Heart left ventricle (tissue), 16 donors: ENCODE measurements around the gene SAC3D1. TPM values are rescaled to one million over a fixed set of nuclear protein-coding genes. Genes with fewer than 3 reads are reported as not detected.

ENCODE experiments used
- ATAC-seq, 4 donors: fragments of 200-7000 bp; cut with Tn5 transposase; one replicate each; pipeline ENCODE4 v1.9.1; 2020 to 2022; ENCODE audit warnings: moderate library complexity in 4 of 4, mild to moderate bottlenecking in 3 of 4, moderate number of reproducible peaks in 1 of 4
- DNase-seq, 5 donors: peaks; one replicate each; pipeline ENCODE4 v3.0.0-alpha.2; 2020
- H3K27ac ChIP-seq, 12 donors: fragments of 200-600 bp; sonication (generic) in 4 of 12; one replicate each; pipeline versions ENCODE4 v1.5.0 to v1.8.0; 2016 to 2022; ENCODE audit warnings: mild to moderate bottlenecking in 2 of 12
- H3K27me3 ChIP-seq, 9 donors: fragments of 200-600 bp; sonication (generic) in 2 of 9; one replicate each; pipeline versions ENCODE4 v1.5.1 to v1.8.0; 2016 to 2022; ENCODE audit warnings: mild to moderate bottlenecking in 3 of 9
- H3K36me3 ChIP-seq, 9 donors: fragments of 200-600 bp; sonication (generic) in 2 of 9; one replicate each; pipeline versions ENCODE4 v1.5.0 to v1.8.0; 2018 to 2022; ENCODE audit warnings: mild to moderate bottlenecking in 2 of 9
- H3K4me1 ChIP-seq, 12 donors: fragments of 200-600 bp; sonication (generic) in 4 of 12; one replicate each; pipeline versions ENCODE4 v1.5.0 to v1.8.0; 2016 to 2022; ENCODE audit warnings: mild to moderate bottlenecking in 3 of 12
- H3K4me3 ChIP-seq, 12 donors: fragments of 200-600 bp; sonication (generic) in 4 of 12; one replicate each; pipeline versions ENCODE4 v1.5.0 to v1.8.0; 2017 to 2022; ENCODE audit warnings: mild to moderate bottlenecking in 9 of 12, moderate library complexity in 4 of 12
- H3K9me3 ChIP-seq, 12 donors: fragments of 200-600 bp; sonication (generic) in 4 of 12; one replicate each; pipeline versions ENCODE4 v1.5.0 to v1.8.0; 2016 to 2022; ENCODE audit warnings: mild to moderate bottlenecking in 1 of 12
- POLR2A ChIP-seq, 2 donors: fragments of 450-650 bp; IDR thresholded peaks; one replicate each; pipeline ENCODE4 v1.6.1; 2017; ENCODE audit warnings: antibody characterized with exemption in 2 of 2, mild to moderate bottlenecking in 2 of 2, moderate library complexity in 2 of 2
- WGBS, 4 donors: extraction: QIAGEN DNeasy Blood & Tissue Kit in 2 of 4; methylation state at CpG; one replicate each; pipeline versions ENCODE4 v1.1.5 to v1.1.7; 2013 to 2018; 5-methylcytosine and 5-hydroxymethylcytosine counted together
- intact Hi-C, 10 donors: fragments of 100-400 bp; cut with DNase I; formaldehyde crosslinking; loops; one replicate each; pipeline versions ENCODE4 v1.11.1 to v1.14.2; 2022
- polyA plus RNA-seq, 2 donors: library from polyadenylated mRNA; stranded (reverse); fragments of 200-250 nt; gene quantifications; one replicate each; pipeline ENCODE4 v1.2.3, GENCODE V29; 2013
- total RNA-seq, 9 donors: library from RNA; depleted of rRNA in 2 of 9; stranded (reverse); fragments of >200 nt in 2 of 9; fragmentation: NEBNext Ultra II Directional in 3 of 9; extraction: Animal tissue kit (Norgen Biotek cat#: 25700) in 3 of 9; gene quantifications; one replicate each; pipeline versions ENCODE4 v1.1.0 to v1.2.4, GENCODE V29; 2016 to 2023
- TF ChIP-seq, protein P1 (sequence below), 12 donors: fragments of 200-600 bp; sonication (generic) in 4 of 12; IDR thresholded peaks; one replicate each; pipeline versions ENCODE4 v1.5.0 to v1.8.0; 2018 to 2022; ENCODE audit warnings: antibody characterized with exemption in 12 of 12, mild to moderate bottlenecking in 5 of 12
- donor health status: ischemic (EF 13 %, LVEDD 7.1; RV severe dilation, severe dysfunction).
- donor health status: healthy with polysubstance abuse.
- donor health status: DM: no; HTN: yes; CAD: no.
- donor health status: DM: no; HTN: no; CAD: no.
- donor health status: ischemic (EF 25% LVEDD 6.9; RV normal size, moderate dysfunction).
- donor health status: ischemic (EF 25% LVEDD 5.7; RV mildly dilated, moderate dysfunction).
- donor health status: healthy.
- donor health status: DM: yes; HTN: yes; CAD: no.
- donor health status: ischemic (EF 35%, LVEDD 5.7; RV mildly dilated, moderate dysfunction).
- donor health status: nonischemic (EF 11% LVEDD 7.7; RV severe dilation, severe dysfunction).
- donor health status: DM: yes; HTN: yes; CAD: no.
- donor health status: PGD.
- donor health status: ischemic (EF 29% LVEDD 5.4; RV normal size, mild dysfunction).
- donor health status: nonischemic (EF 23%, LVEDD 6.1; RV moderate dilation, normal function).

The SAC3D1 gene
- total and polyA plus RNA-seq, 11 donors: 4.3 to 14.6 (median 6.2) TPM

GRCh38 chr11:65066315-65066714 is 25.3 kb downstream of the SAC3D1 start:
- intact Hi-C loops: no loop called here
- Histone ChIP-seq H3K27ac (no peak overlapping the region), H3K27me3 (no peaks in the 10 kb centered on the region), H3K4me3 (no peak overlapping the region), H3K36me3 (no peaks in the 10 kb centered on the region), H3K9me3 (no peaks in the 10 kb centered on the region), H3K4me1 (no peaks in the 10 kb centered on the region)
- TF ChIP-seq POLR2A (IDR thresholded peaks at IDR 0.05): no peak
- TF ChIP-seq, protein P1, sequence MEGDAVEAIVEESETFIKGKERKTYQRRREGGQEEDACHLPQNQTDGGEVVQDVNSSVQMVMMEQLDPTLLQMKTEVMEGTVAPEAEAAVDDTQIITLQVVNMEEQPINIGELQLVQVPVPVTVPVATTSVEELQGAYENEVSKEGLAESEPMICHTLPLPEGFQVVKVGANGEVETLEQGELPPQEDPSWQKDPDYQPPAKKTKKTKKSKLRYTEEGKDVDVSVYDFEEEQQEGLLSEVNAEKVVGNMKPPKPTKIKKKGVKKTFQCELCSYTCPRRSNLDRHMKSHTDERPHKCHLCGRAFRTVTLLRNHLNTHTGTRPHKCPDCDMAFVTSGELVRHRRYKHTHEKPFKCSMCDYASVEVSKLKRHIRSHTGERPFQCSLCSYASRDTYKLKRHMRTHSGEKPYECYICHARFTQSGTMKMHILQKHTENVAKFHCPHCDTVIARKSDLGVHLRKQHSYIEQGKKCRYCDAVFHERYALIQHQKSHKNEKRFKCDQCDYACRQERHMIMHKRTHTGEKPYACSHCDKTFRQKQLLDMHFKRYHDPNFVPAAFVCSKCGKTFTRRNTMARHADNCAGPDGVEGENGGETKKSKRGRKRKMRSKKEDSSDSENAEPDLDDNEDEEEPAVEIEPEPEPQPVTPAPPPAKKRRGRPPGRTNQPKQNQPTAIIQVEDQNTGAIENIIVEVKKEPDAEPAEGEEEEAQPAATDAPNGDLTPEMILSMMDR (IDR thresholded peaks at IDR 0.05): no peak
- DNase-seq (no peak), ATAC-seq (no peak)
- whole genome bisulfite sequencing, 4 donors: 72 to 84% (median 74%) methylated on average over 2 to 11 of the region's 11 CpGs

DNA sequence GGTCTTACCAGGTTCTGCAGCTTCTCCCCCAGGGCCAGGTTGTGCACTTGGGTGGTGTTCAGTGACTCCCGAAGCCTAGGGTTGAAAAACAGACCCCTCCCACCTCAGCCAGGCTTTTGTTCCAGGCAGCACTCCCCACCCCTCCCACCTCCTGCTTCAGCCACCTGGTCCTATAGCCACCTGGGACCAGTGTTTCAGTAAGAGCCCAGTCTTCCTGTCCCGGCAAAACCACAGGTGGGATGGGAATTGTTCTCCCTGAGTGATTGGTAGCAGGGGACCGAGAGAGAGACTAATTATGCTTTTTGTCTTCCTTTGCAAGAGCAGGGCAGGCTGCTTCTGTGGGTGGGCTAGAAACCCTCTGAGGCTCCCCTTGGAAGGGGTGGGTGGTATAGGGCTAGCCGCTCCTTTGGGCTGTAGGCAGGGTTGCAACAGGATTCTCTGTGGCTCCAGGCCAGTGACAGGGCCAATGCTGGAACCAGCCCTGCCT is 25.8 kb downstream of the SAC3D1 start:
- ATAC-seq (no peak), DNase-seq (no peak)
- Histone ChIP-seq H3K4me1 (no peaks in the 10 kb centered on the region), H3K27ac (no peak overlapping the region), H3K9me3 (no peaks in the 10 kb centered on the region), H3K4me3 (no peak overlapping the region), H3K27me3 (no peaks in the 10 kb centered on the region), H3K36me3 (no peaks in the 10 kb centered on the region)
- intact Hi-C loops: no loop called here
- no peak for TF ChIP-seq POLR2A (IDR thresholded peaks at IDR 0.05)
- TF ChIP-seq, protein P1 (IDR thresholded peaks at IDR 0.05): no peak
- WGBS, 4 donors: 69 to 86% (median 83%) methylated on average over 3 to 4 of the region's 4 CpGs

GRCh38 chr11:65067446-65067845 is 26.4 kb downstream of the SAC3D1 start:
- H3K36me3 ChIP-seq: no peaks in the 10 kb centered on the region
- DNase-seq (no peak), ATAC-seq (no peak)
- H3K4me3 ChIP-seq: no peak overlapping the region
- 78 to 89% (median 84%) methylated on average over 10 of the region's 10 CpGs for WGBS, 4 donors
- no peaks in the 10 kb centered on the region for H3K27me3 ChIP-seq
- intact Hi-C loops: no loop called here
- H3K9me3 ChIP-seq: no peaks in the 10 kb centered on the region
- no peak overlapping the region for H3K27ac ChIP-seq
- TF ChIP-seq, protein P1 (IDR thresholded peaks at IDR 0.05): no peak
- no peak for TF ChIP-seq POLR2A (IDR thresholded peaks at IDR 0.05)
- no peaks in the 10 kb centered on the region for H3K4me1 ChIP-seq

DNA sequence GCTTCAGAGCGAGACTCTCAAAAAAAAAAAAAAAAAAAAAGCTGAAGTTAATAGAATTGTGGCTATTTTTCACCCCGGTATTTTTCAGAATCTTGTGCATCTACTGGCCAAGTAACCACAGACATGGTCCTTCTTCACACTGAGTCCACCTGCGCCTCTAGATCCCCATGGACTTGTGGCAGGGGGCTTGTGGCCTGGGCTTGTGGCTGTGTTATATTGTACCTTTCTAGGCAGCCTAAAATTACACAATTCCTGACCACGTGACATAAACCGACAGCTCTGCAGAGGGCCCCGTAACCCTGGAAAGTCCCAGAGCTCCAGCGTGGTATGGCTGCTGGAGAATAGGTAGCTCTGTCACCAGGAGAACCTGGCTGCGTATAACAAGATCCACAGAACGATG is 28.2 kb downstream of the SAC3D1 start:
- no peak for DNase-seq
- intact Hi-C loops: no loop called here
- Histone ChIP-seq H3K4me3 (no peak overlapping the region), H3K9me3 (no peaks in the 10 kb centered on the region), H3K36me3 (no peaks in the 10 kb centered on the region), H3K27me3 (no peaks in the 10 kb centered on the region), H3K27ac (no peak overlapping the region), H3K4me1 (no peaks in the 10 kb centered on the region)
- TF ChIP-seq POLR2A (IDR thresholded peaks at IDR 0.05): no peak
- TF ChIP-seq, protein P1 (IDR thresholded peaks at IDR 0.05): no peak
- no peak for ATAC-seq
- 60 to 71% (median 70%) methylated on average over 9 of the region's 9 CpGs for WGBS, 4 donors
